HEK293 (cell line): ENCODE measurements around the gene URM1.

ENCODE experiments used
- HOXD13 ChIP-seq: sonication (generic); formaldehyde crosslinking; IDR thresholded peaks from 2 replicates; pipeline ENCODE4 v1.8.0; 2022; ENCODE audit warnings: missing genetic modification reagents, borderline replicate concordance
- KLF1 ChIP-seq: fragments of 450-650 bp; formaldehyde crosslinking; IDR thresholded peaks from 2 replicates; pipeline ENCODE4 v1.5.1; 2016; ENCODE audit warnings: missing biosample characterization, missing genetic modification characterization
- OSR2 ChIP-seq: fragments of 450-650 bp; formaldehyde crosslinking; IDR thresholded peaks from 2 replicates; pipeline ENCODE4 v1.5.1; 2016; ENCODE audit warnings: missing biosample characterization, missing genetic modification characterization
- SP7 ChIP-seq: fragments of 450-650 bp; formaldehyde crosslinking; IDR thresholded peaks from 2 replicates; pipeline ENCODE4 v1.5.1; 2016; ENCODE audit warnings: missing biosample characterization, missing genetic modification characterization
- TRIM28 ChIP-seq: IDR thresholded peaks from 2 replicates; pipeline ENCODE4 v1.6.1; 2011; ENCODE audit warnings: low read length, control low read depth, borderline replicate concordance
- ZBTB1 ChIP-seq: fragments of 450-650 bp; formaldehyde crosslinking; IDR thresholded peaks from 2 replicates; pipeline ENCODE4 v1.5.1; 2016; ENCODE audit warnings: missing biosample characterization, missing genetic modification characterization
- ZBTB20 ChIP-seq: fragments of 450-650 bp; formaldehyde crosslinking; IDR thresholded peaks from 2 replicates; pipeline ENCODE4 v1.5.1; 2016; ENCODE audit warnings: missing biosample characterization, missing genetic modification characterization
- ZBTB8A ChIP-seq: fragments of 450-650 bp; formaldehyde crosslinking; IDR thresholded peaks from 2 replicates; pipeline ENCODE4 v1.5.1; 2016; ENCODE audit warnings: missing biosample characterization, missing genetic modification characterization
- ZFHX2 ChIP-seq: fragments of 450-650 bp; formaldehyde crosslinking; conservative IDR thresholded peaks from 2 replicates; pipeline ENCODE4 v1.5.1; 2016; ENCODE audit warnings: missing biosample characterization, missing genetic modification characterization
- ZNF157 ChIP-seq: fragments of 450-650 bp; formaldehyde crosslinking; IDR thresholded peaks from 2 replicates; pipeline ENCODE4 v1.5.1; 2016; ENCODE audit warnings: missing biosample characterization, missing genetic modification characterization
- ZNF19 ChIP-seq: fragments of 450-650 bp; formaldehyde crosslinking; IDR thresholded peaks from 2 replicates; pipeline ENCODE4; 2016; ENCODE audit warnings: missing biosample characterization, missing genetic modification characterization, low read depth
- ZNF221 ChIP-seq: fragments of 450-650 bp; formaldehyde crosslinking; IDR thresholded peaks from 2 replicates; pipeline ENCODE4 v1.5.1; 2017; ENCODE audit warnings: missing biosample characterization, missing genetic modification characterization, borderline replicate concordance
- ZNF391 ChIP-seq: fragments of 450-650 bp; formaldehyde crosslinking; IDR thresholded peaks from 2 replicates; pipeline ENCODE4 v1.5.1; 2016; ENCODE audit warnings: low read depth, missing biosample characterization, missing genetic modification characterization, borderline replicate concordance
- ZNF501 ChIP-seq: fragments of 450-650 bp; formaldehyde crosslinking; IDR thresholded peaks from 2 replicates; pipeline ENCODE4 v1.5.1; 2016; ENCODE audit warnings: missing biosample characterization, missing genetic modification characterization
- ZNF510 ChIP-seq: fragments of 450-650 bp; formaldehyde crosslinking; IDR thresholded peaks from 2 replicates; pipeline ENCODE4 v1.5.1; 2018; ENCODE audit warnings: mild to moderate bottlenecking, missing genetic modification characterization, missing biosample characterization; ENCODE audit not compliant: insufficient replicate concordance
- ZNF626 ChIP-seq: fragments of 450-650 bp; sonication (Bioruptor Pico); formaldehyde crosslinking; IDR thresholded peaks from 2 replicates; pipeline ENCODE4 v1.5.1; 2018; ENCODE audit warnings: missing biosample characterization, missing genetic modification characterization, inconsistent platforms
- ZNF629 ChIP-seq: fragments of 450-650 bp; formaldehyde crosslinking; IDR thresholded peaks from 2 replicates; pipeline ENCODE4 v1.5.1; 2017; ENCODE audit warnings: missing biosample characterization, missing genetic modification characterization
- ZNF707 ChIP-seq: fragments of 450-650 bp; formaldehyde crosslinking; IDR thresholded peaks from 2 replicates; pipeline ENCODE4 v1.5.1; 2016; ENCODE audit warnings: missing biosample characterization, missing genetic modification characterization
- ZSCAN23 ChIP-seq: fragments of 450-650 bp; formaldehyde crosslinking; IDR thresholded peaks from 2 replicates; pipeline ENCODE4 v1.5.1; 2016; ENCODE audit warnings: missing biosample characterization, missing genetic modification characterization
- TF ChIP-seq, protein P1 (sequence below): fragments of 450-650 bp; IDR thresholded peaks from 2 replicates; pipeline ENCODE4 v1.5.1; 2018; ENCODE audit warnings: missing biosample characterization, missing genetic modification characterization
- TF ChIP-seq, protein P2 (sequence below): fragments of 450-650 bp; formaldehyde crosslinking; IDR thresholded peaks from 2 replicates; pipeline ENCODE4 v1.5.1; 2016; ENCODE audit warnings: missing biosample characterization, missing genetic modification characterization
- TF ChIP-seq, protein P3 (sequence below): fragments of 450-650 bp; formaldehyde crosslinking; IDR thresholded peaks from 2 replicates; pipeline ENCODE4 v1.5.1; 2016; ENCODE audit warnings: missing biosample characterization, missing genetic modification characterization
- TF ChIP-seq, protein P4 (sequence below): fragments of 450-650 bp; formaldehyde crosslinking; IDR thresholded peaks from 2 replicates; pipeline ENCODE4 v1.5.1; 2016; ENCODE audit warnings: missing biosample characterization, missing genetic modification characterization
- TF ChIP-seq, protein P5 (sequence below): fragments of 450-650 bp; formaldehyde crosslinking; IDR thresholded peaks from 2 replicates; pipeline ENCODE4 v1.5.1; 2017; ENCODE audit warnings: missing biosample characterization, missing genetic modification characterization
- TF ChIP-seq, protein P6 (sequence below): fragments of 450-650 bp; formaldehyde crosslinking; IDR thresholded peaks from 2 replicates; pipeline ENCODE4; 2016; ENCODE audit warnings: missing biosample characterization, missing genetic modification characterization
- TF ChIP-seq, protein P7 (sequence below): fragments of 450-650 bp; formaldehyde crosslinking; IDR thresholded peaks from 2 replicates; pipeline ENCODE4 v1.5.1; 2016; ENCODE audit warnings: missing biosample characterization, missing genetic modification characterization, low read depth
- TF ChIP-seq, protein P8 (sequence below): fragments of 450-650 bp; formaldehyde crosslinking; IDR thresholded peaks from 2 replicates; pipeline ENCODE4 v1.5.1; 2016; ENCODE audit warnings: missing biosample characterization, missing genetic modification characterization

URM1 gene

DNA sequence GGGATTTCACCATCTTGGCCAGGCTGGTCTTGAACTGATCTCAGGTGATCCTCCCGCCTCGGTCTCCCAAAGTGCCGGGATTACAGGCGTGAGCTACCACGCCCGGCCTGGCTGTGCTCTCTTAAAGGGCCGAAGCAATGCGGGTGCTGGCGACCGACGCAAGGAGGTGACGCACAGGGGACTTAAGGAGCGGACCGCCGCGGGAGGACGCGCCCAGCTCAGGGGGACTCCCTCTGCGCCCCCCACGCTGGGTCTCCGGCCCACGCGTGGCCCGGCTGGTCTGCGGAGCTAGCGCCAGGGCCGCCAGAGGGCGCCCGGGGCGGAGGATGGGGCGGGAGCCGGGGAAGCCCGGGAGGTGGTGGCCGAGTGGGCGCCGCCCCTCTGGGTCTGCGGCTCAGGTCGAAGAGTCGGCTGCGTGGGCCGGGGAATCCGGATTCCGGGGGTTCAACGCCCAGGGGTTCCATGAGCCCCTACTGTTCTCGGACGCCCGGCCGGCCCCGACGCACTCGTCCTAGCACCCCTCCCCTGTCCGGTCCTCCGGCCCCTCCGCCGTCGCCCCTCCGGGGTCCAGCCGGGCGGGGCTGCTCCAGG is 49.0 kb downstream of the URM1 start (continued):
- TF ChIP-seq, protein P1, sequence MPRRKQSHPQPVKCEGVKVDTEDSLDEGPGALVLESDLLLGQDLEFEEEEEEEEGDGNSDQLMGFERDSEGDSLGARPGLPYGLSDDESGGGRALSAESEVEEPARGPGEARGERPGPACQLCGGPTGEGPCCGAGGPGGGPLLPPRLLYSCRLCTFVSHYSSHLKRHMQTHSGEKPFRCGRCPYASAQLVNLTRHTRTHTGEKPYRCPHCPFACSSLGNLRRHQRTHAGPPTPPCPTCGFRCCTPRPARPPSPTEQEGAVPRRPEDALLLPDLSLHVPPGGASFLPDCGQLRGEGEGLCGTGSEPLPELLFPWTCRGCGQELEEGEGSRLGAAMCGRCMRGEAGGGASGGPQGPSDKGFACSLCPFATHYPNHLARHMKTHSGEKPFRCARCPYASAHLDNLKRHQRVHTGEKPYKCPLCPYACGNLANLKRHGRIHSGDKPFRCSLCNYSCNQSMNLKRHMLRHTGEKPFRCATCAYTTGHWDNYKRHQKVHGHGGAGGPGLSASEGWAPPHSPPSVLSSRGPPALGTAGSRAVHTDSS (tag by site-specific recombination) = no peak
- no peak for TF ChIP-seq ZNF501 (tag by site-specific recombination)
- TF ChIP-seq TRIM28 = no peak
- TF ChIP-seq ZNF626 (tag by site-specific recombination) = no peak
- TF ChIP-seq, protein P2, sequence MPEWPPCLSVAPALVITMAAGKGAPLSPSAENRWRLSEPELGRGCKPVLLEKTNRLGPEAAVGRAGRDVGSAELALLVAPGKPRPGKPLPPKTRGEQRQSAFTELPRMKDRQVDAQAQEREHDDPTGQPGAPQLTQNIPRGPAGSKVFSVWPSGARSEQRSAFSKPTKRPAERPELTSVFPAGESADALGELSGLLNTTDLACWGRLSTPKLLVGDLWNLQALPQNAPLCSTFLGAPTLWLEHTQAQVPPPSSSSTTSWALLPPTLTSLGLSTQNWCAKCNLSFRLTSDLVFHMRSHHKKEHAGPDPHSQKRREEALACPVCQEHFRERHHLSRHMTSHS (tag by site-specific recombination) = no peak
- TF ChIP-seq ZNF221 (tag by site-specific recombination) = no peak
- peak; percentile 50 for TF ChIP-seq SP7 (tag by site-specific recombination)
- peak; percentile 43; the same call in 1 of the 2 replicates for TF ChIP-seq ZNF629
- no peak for TF ChIP-seq ZNF707 (tag by site-specific recombination)
- no peak for TF ChIP-seq ZNF157 (tag by site-specific recombination)
- peak; percentile 81 for TF ChIP-seq ZBTB20
- TF ChIP-seq, protein P3, sequence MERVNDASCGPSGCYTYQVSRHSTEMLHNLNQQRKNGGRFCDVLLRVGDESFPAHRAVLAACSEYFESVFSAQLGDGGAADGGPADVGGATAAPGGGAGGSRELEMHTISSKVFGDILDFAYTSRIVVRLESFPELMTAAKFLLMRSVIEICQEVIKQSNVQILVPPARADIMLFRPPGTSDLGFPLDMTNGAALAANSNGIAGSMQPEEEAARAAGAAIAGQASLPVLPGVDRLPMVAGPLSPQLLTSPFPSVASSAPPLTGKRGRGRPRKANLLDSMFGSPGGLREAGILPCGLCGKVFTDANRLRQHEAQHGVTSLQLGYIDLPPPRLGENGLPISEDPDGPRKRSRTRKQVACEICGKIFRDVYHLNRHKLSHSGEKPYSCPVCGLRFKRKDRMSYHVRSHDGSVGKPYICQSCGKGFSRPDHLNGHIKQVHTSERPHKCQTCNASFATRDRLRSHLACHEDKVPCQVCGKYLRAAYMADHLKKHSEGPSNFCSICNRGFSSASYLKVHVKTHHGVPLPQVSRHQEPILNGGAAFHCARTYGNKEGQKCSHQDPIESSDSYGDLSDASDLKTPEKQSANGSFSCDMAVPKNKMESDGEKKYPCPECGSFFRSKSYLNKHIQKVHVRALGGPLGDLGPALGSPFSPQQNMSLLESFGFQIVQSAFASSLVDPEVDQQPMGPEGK (tag by site-specific recombination) = peak; percentile 77
- TF ChIP-seq, protein P4, sequence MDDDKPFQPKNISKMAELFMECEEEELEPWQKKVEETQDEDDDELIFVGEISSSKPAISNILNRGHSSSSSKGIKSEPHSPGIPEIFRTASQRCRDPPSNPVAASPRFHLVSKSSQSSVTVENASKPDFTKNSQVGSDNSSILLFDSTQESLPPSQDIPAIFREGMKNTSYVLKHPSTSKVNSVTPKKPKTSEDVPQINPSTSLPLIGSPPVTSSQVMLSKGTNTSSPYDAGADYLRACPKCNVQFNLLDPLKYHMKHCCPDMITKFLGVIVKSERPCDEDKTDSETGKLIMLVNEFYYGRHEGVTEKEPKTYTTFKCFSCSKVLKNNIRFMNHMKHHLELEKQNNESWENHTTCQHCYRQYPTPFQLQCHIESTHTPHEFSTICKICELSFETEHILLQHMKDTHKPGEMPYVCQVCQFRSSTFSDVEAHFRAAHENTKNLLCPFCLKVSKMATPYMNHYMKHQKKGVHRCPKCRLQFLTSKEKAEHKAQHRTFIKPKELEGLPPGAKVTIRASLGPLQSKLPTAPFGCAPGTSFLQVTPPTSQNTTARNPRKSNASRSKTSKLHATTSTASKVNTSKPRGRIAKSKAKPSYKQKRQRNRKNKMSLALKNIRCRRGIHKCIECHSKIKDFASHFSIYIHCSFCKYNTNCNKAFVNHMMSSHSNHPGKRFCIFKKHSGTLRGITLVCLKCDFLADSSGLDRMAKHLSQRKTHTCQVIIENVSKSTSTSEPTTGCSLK (tag by site-specific recombination) = no peak
- TF ChIP-seq, protein P5, sequence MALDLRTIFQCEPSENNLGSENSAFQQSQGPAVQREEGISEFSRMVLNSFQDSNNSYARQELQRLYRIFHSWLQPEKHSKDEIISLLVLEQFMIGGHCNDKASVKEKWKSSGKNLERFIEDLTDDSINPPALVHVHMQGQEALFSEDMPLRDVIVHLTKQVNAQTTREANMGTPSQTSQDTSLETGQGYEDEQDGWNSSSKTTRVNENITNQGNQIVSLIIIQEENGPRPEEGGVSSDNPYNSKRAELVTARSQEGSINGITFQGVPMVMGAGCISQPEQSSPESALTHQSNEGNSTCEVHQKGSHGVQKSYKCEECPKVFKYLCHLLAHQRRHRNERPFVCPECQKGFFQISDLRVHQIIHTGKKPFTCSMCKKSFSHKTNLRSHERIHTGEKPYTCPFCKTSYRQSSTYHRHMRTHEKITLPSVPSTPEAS (tag by site-specific recombination) = no peak
- no peak for TF ChIP-seq HOXD13 (CRISPR knock-in tag)
- TF ChIP-seq ZBTB1 = no peak
- TF ChIP-seq, protein P6, sequence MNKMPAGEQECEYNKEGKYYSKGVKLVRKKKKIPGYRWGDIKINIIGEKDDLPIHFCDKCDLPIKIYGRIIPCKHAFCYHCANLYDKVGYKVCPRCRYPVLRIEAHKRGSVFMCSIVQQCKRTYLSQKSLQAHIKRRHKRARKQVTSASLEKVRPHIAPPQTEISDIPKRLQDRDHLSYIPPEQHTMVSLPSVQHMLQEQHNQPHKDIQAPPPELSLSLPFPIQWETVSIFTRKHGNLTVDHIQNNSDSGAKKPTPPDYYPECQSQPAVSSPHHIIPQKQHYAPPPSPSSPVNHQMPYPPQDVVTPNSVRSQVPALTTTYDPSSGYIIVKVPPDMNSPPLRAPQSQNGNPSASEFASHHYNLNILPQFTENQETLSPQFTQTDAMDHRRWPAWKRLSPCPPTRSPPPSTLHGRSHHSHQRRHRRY (tag by site-specific recombination) = no peak
- no peak for TF ChIP-seq ZNF19 (tag by site-specific recombination)
- 0 out of 2 replicates have a peak, but pooled peaks have one; percentile 49 for TF ChIP-seq ZNF391 (tag by site-specific recombination)
- peak; percentile 75 for TF ChIP-seq KLF1 (tag by site-specific recombination)
- TF ChIP-seq OSR2 (tag by site-specific recombination) = 0 out of 2 replicates have a peak, but pooled peaks have one; percentile 9
- TF ChIP-seq ZNF510 (tag by site-specific recombination) = no peak
- TF ChIP-seq ZSCAN23 = no peak
- TF ChIP-seq, protein P7, sequence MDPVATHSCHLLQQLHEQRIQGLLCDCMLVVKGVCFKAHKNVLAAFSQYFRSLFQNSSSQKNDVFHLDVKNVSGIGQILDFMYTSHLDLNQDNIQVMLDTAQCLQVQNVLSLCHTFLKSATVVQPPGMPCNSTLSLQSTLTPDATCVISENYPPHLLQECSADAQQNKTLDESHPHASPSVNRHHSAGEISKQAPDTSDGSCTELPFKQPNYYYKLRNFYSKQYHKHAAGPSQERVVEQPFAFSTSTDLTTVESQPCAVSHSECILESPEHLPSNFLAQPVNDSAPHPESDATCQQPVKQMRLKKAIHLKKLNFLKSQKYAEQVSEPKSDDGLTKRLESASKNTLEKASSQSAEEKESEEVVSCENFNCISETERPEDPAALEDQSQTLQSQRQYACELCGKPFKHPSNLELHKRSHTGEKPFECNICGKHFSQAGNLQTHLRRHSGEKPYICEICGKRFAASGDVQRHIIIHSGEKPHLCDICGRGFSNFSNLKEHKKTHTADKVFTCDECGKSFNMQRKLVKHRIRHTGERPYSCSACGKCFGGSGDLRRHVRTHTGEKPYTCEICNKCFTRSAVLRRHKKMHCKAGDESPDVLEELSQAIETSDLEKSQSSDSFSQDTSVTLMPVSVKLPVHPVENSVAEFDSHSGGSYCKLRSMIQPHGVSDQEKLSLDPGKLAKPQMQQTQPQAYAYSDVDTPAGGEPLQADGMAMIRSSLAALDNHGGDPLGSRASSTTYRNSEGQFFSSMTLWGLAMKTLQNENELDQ (tag by site-specific recombination) = no peak
- TF ChIP-seq, protein P8, sequence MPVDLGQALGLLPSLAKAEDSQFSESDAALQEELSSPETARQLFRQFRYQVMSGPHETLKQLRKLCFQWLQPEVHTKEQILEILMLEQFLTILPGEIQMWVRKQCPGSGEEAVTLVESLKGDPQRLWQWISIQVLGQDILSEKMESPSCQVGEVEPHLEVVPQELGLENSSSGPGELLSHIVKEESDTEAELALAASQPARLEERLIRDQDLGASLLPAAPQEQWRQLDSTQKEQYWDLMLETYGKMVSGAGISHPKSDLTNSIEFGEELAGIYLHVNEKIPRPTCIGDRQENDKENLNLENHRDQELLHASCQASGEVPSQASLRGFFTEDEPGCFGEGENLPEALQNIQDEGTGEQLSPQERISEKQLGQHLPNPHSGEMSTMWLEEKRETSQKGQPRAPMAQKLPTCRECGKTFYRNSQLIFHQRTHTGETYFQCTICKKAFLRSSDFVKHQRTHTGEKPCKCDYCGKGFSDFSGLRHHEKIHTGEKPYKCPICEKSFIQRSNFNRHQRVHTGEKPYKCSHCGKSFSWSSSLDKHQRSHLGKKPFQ = no peak
- TF ChIP-seq ZFHX2 (tag by site-specific recombination) = peak; percentile 97
- peak; percentile 90 for TF ChIP-seq ZBTB8A
